PFSK-1 (cell line): ENCODE results near the gene ARHGEF18.

Experiments
- FOXP2 ChIP-seq: optimal IDR thresholded peaks from 2 replicates; pipeline ENCODE3; 2011; ENCODE audit warnings: borderline replicate concordance, control low read depth, inconsistent platforms; ENCODE audit not compliant: insufficient read depth; ENCODE audit errors: extremely low read length, extremely low read depth
- POLR2AphosphoS5 ChIP-seq: IDR thresholded peaks from 2 replicates; pipeline ENCODE4 v1.6.1; 2012; ENCODE audit warnings: low read depth, mild to moderate bottlenecking, control low read depth, low read length, moderate library complexity
- REST ChIP-seq, 2 experiments: IDR thresholded peaks; 2 replicates each; pipeline versions ENCODE4 v1.6.1 to v1.8.0; 2011 to 2012; ENCODE audit warnings: low read depth in 2 of 2, low read length in 2 of 2, control low read depth in 1 of 2, inconsistent platforms in 1 of 2, mild to moderate bottlenecking in 1 of 2, moderate library complexity in 1 of 2; ENCODE audit not compliant: insufficient read depth in 1 of 2
- SIN3A ChIP-seq: IDR thresholded peaks from 2 replicates; pipeline ENCODE4 v1.6.1; 2012; ENCODE audit warnings: mild to moderate bottlenecking, low read length, moderate library complexity, borderline replicate concordance; ENCODE audit not compliant: insufficient read depth
- TAF1 ChIP-seq: IDR thresholded peaks from 2 replicates; pipeline ENCODE4 v1.6.1; 2012; ENCODE audit warnings: low read length, control low read depth, borderline replicate concordance; ENCODE audit not compliant: insufficient read depth

The ARHGEF18 gene

GRCh38 chr19:7360393-7360984 is 11.8 kb downstream of the ARHGEF18 start:
- TF ChIP-seq SIN3A (no peak), REST (IDR thresholded peaks at IDR 0.05; ENCODE audit: insufficient read depth in 1 of 2, low read depth in 2 of 2, low read length in 2 of 2) (no peak), POLR2AphosphoS5 (no peak), FOXP2 (no peak), TAF1 (no peak)

DNA sequence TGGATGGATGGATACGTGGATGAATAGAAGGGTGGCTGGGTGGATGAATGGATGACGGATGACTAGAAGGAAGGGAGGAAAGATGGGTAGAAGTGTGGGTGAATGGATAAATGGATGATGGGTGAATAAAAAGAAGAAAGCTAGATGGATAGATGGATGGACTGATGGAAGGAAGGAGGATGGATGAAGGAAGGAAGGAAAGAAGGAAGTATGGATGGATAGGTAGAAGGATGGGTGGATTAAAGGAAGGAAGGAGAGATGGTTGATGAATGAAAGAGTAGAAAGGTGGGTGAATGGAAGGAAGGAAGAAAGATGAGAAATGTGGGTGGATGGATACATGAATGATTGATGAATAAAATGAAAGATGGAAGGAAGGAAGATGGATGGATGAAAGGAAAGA is 14.5 kb downstream of the ARHGEF18 start:
- TF ChIP-seq SIN3A, result no peak
- no peak for TF ChIP-seq POLR2AphosphoS5
- no peak for TF ChIP-seq FOXP2
- no peak for TF ChIP-seq REST (IDR thresholded peaks at IDR 0.05; ENCODE audit: insufficient read depth in 1 of 2, low read depth in 2 of 2, low read length in 2 of 2)
- no peak for TF ChIP-seq TAF1

DNA sequence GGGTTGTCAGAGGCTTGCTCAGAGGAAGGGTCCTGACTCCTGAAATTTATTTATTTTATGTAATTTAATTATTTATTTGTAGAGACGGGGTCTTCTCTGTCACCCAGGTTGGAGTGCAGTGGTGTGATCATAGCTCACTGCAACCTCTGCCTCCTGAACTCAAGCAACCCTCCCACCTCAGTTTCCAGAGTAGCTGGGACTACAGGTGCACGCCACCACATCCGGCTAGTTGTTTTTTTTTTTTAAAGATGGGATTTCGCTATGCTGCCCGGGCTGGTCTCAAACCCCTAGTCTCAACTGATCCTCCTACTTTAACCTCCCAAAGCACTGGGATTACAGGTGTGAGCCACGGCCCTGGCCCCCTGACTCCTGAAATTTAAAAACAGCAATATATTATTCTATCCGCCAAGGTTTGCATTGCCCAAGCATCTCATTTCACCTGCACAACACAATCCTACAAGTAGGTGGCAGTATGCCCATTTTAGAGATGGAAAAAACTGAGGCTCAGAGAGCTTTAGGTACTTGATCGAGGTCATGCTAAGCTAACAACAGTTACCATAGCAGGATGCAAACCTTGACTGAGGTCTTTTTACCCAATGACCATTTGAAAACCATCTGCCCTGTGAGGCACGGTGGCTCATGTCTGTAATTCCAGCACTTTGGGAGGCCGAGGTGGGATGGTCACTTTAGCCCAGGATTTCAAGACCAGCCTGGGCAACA is 18.1 kb downstream of the ARHGEF18 start:
- TF ChIP-seq FOXP2 (no peak), POLR2AphosphoS5 (no peak), TAF1 (no peak), REST (IDR thresholded peaks at IDR 0.05; ENCODE audit: insufficient read depth in 1 of 2, low read depth in 2 of 2, low read length in 2 of 2) (no peak), SIN3A (no peak)

GRCh38 chr19:7368456-7368855 is 19.7 kb downstream of the ARHGEF18 start:
- TF ChIP-seq POLR2AphosphoS5, result no peak

- TF ChIP-seq SIN3A (no peak), FOXP2 (no peak), REST (IDR thresholded peaks at IDR 0.05; ENCODE audit: insufficient read depth in 1 of 2, low read depth in 2 of 2, low read length in 2 of 2) (no peak), POLR2AphosphoS5 (no peak), TAF1 (no peak)
Observed at GRCh38 chr19:7370546-7370945, 21.8 kb downstream of the ARHGEF18 start.
